Ovary (tissue), 9 donors: ENCODE results near the gene ST8SIA2. TPM values are rescaled to one million over a fixed set of nuclear protein-coding genes. Genes with fewer than 3 reads are reported as not detected.

Experiments
- DNase-seq, 5 donors: peaks; one replicate each; pipeline ENCODE4 v3.0.0-alpha.2; 2019 to 2020
- H3K27ac ChIP-seq, 2 donors: fragments of 200-600 bp; one replicate each; pipeline versions ENCODE4 v1.5.1 to v1.8.0; 2019 to 2022
- H3K27me3 ChIP-seq: fragments of 200-600 bp; one replicate; pipeline ENCODE4 v1.8.0; 2022
- H3K36me3 ChIP-seq: fragments of 200-600 bp; sonication (generic); one replicate; pipeline ENCODE4 v1.5.1; 2019
- H3K4me1 ChIP-seq: one replicate; pipeline ENCODE4 v1.8.1; 2013; ENCODE audit warnings: mild to moderate bottlenecking, moderate library complexity; ENCODE audit not compliant: insufficient read depth
- H3K4me3 ChIP-seq: fragments of 200-600 bp; sonication (generic); one replicate; pipeline ENCODE4 v1.5.1; 2017
- H3K9me3 ChIP-seq, 2 donors: fragments of 200-600 bp in 1 of 2; sonication (generic) in 1 of 2; one replicate each; pipeline versions ENCODE4 v1.5.1 to v1.8.1; 2013 to 2019; ENCODE audit warnings: mild to moderate bottlenecking in 1 of 2, moderate library complexity in 1 of 2
- EP300 ChIP-seq: sonication (generic); formaldehyde crosslinking; IDR thresholded peaks from one replicate; pipeline ENCODE4 v1.6.1; 2017; ENCODE audit warnings: antibody characterized with exemption
- POLR2A ChIP-seq: fragments of 450-650 bp; IDR thresholded peaks from one replicate; pipeline ENCODE4 v1.6.1; 2017; ENCODE audit warnings: antibody characterized with exemption, mild to moderate bottlenecking, moderate library complexity
- WGBS, 3 donors: extraction: QIAGEN DNeasy Blood & Tissue Kit in 1 of 3; methylation state at CpG; one replicate each; pipeline versions ENCODE4 v1.1.5 to v1.1.7; 2013 to 2017; 5-methylcytosine and 5-hydroxymethylcytosine counted together
- intact Hi-C, 4 donors: fragments of 100-400 bp; cut with DNase I; formaldehyde crosslinking; loops; one replicate each; pipeline versions ENCODE4 v1.11.0 to v1.15.1; 2022 to 2023
- polyA plus RNA-seq, 2 donors: library from polyadenylated mRNA; stranded (reverse); fragments of 200-250 nt in 1 of 2; fragments of 350-450 nt in 1 of 2; fragmentation: Illumina TruSeq in 1 of 2; extraction: RNeasy Lipid Tissue Mini Kit (QIAGEN cat#74804) in 1 of 2; gene quantifications; one replicate each; pipeline ENCODE4 v1.2.3, GENCODE V29; 2013 to 2014
- total RNA-seq, 7 donors: library from RNA; depleted of rRNA in 2 of 7; stranded (reverse); fragments of >200 nt in 2 of 7; fragmentation: NEBNext Ultra II Directional in 3 of 7; extraction: Animal tissue kit (Norgen Biotek cat#: 25700) in 3 of 7; gene quantifications; one replicate each; pipeline versions ENCODE4 v1.1.0 to v1.2.4, GENCODE V29; 2016 to 2023
- TF ChIP-seq, protein P1 (sequence below), 3 donors: fragments of 450-650 bp in 2 of 3; fragments of 200-600 bp in 1 of 3; IDR thresholded peaks; one replicate each; pipeline versions ENCODE4 v1.5.1 to v1.8.0; 2016 to 2022; ENCODE audit warnings: antibody characterized with exemption in 3 of 3, mild to moderate bottlenecking in 1 of 3
- donor health status: DM: no; HTN: no; CAD: no; lungs with moderate emphysema.
- donor health status: DM: no; HTN: no; CAD: no.
- donor health status: Bipolar disorder and iron deficiency.
- donor health status: DM: yes; HTN: yes; CAD: no.
- donor health status: DM: no; HTN: no; CAD: no.
- donor health status: DM: yes; HTN: yes; CAD: no.

Gene ST8SIA2
- total and polyA plus RNA-seq, 9 donors = 0.01 to 0.46 (median 0.18) TPM; not detected in 4

DNA sequence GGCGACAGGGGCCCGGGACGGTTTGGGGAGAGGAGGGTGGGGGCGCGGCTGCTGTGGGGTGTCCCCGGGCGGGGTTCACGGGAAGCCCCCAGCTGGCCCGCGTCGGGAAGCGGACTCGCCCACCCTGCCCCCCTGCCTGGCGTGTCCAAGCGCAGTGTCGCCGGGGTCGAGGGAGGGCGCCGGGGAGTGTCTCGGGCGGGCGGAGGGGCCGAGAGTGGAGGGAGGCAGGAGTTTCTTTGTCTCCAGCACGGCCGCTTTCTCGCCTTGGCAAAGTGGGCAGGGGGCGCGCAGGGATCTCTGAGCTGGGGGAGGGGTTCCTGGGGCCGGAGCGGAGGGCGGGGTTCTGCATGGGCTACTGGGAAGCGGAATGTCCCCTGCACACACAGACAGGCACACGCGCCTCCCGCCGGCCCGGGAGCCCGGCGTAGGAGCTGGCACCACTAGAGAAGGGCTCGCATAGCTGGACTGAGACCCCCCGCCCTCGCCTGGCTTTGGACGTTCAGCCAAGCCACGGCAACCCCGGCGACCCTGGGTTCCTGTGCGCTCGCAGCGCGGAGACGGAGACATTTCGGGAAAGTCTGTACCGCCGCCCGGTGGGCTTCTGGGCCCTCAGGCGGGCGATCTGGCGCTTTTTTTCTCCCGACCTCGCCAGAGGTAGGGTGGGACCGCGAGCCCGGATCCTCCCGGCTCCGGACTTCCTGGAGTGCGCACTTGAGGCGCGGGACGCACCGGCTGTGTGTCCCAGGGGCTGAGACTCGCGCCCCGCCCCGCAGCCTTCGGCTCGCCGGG lies 822 bp downstream of the ST8SIA2 start:
- intact Hi-C loops = no loop called here
- 1% methylated on average over 63 to 78 of the region's 78 CpGs for WGBS, 3 donors
- TF ChIP-seq, protein P1, sequence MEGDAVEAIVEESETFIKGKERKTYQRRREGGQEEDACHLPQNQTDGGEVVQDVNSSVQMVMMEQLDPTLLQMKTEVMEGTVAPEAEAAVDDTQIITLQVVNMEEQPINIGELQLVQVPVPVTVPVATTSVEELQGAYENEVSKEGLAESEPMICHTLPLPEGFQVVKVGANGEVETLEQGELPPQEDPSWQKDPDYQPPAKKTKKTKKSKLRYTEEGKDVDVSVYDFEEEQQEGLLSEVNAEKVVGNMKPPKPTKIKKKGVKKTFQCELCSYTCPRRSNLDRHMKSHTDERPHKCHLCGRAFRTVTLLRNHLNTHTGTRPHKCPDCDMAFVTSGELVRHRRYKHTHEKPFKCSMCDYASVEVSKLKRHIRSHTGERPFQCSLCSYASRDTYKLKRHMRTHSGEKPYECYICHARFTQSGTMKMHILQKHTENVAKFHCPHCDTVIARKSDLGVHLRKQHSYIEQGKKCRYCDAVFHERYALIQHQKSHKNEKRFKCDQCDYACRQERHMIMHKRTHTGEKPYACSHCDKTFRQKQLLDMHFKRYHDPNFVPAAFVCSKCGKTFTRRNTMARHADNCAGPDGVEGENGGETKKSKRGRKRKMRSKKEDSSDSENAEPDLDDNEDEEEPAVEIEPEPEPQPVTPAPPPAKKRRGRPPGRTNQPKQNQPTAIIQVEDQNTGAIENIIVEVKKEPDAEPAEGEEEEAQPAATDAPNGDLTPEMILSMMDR (IDR thresholded peaks at IDR 0.05) = no peak
- TF ChIP-seq POLR2A (no peak), EP300 (no peak)
- Histone ChIP-seq H3K27ac (no peak overlapping the region), H3K36me3 (no peaks in the 10 kb centered on the region), H3K4me3 (no peak overlapping the region), H3K9me3 (no peaks in the 10 kb centered on the region), H3K27me3 (no peaks in the 10 kb centered on the region), H3K4me1 (no peaks in the 10 kb centered on the region)
- DNase-seq = no peak

GRCh38 chr15:92395098-92395635 lies 1.5 kb downstream of the ST8SIA2 start:
- Histone ChIP-seq H3K4me3 (no peak overlapping the region), H3K27me3 (no peaks in the 10 kb centered on the region)

GRCh38 chr15:92399271-92399950 lies 5.7 kb downstream of the ST8SIA2 start:
- H3K9me3 ChIP-seq = no peaks in the 10 kb centered on the region
- H3K4me3 ChIP-seq = no peak overlapping the region
- no peaks in the 10 kb centered on the region for H3K36me3 ChIP-seq
- no peak overlapping the region for H3K27ac ChIP-seq
- intact Hi-C loops = no loop called here
- H3K27me3 ChIP-seq = no peaks in the 10 kb centered on the region
- DNase-seq = no peak
- WGBS, 3 donors = 34 to 58% (median 35%) methylated on average over 8 of the region's 8 CpGs
- no peak for TF ChIP-seq POLR2A
- TF ChIP-seq EP300 = no peak
- TF ChIP-seq, protein P1 (IDR thresholded peaks at IDR 0.05) = no peak
- H3K4me1 ChIP-seq = no peaks in the 10 kb centered on the region

More at GRCh38 chr15:92395098-92395635, 1.5 kb downstream of the ST8SIA2 start:
- Histone ChIP-seq H3K27ac (no peak overlapping the region), H3K36me3 (no peaks in the 10 kb centered on the region), H3K9me3 (no peaks in the 10 kb centered on the region), H3K4me1 (no peaks in the 10 kb centered on the region)
- 22 to 45% (median 37%) methylated on average over 22 of the region's 22 CpGs for WGBS, 3 donors
- DNase-seq = no peak
- intact Hi-C loops = no loop called here
- no peak for TF ChIP-seq EP300
- no peak for TF ChIP-seq POLR2A
- TF ChIP-seq, protein P1 (IDR thresholded peaks at IDR 0.05) = no peak

GRCh38 chr15:92400573-92400972 lies 6.9 kb downstream of the ST8SIA2 start:
- intact Hi-C loops = no loop called here
- TF ChIP-seq EP300 (no peak), POLR2A (no peak)
- TF ChIP-seq, protein P1 (IDR thresholded peaks at IDR 0.05) = no peak
- Histone ChIP-seq H3K4me1 (no peaks in the 10 kb centered on the region), H3K4me3 (no peak overlapping the region), H3K27ac (no peak overlapping the region), H3K36me3 (no peaks in the 10 kb centered on the region), H3K9me3 (no peaks in the 10 kb centered on the region), H3K27me3 (no peaks in the 10 kb centered on the region)
- 56 to 80% (median 71%) methylated on average over 7 to 8 of the region's 8 CpGs for WGBS, 3 donors
- no peak for DNase-seq
